GM15510 (cell line): ENCODE results near the gene SARDH.

Experiments used
- POLR2A ChIP-seq: IDR thresholded peaks from 3 replicates; pipeline ENCODE4 v1.6.1; 2011; ENCODE audit warnings: borderline replicate concordance; ENCODE audit not compliant: insufficient read length; ENCODE audit errors: extremely low read depth

Gene SARDH

DNA sequence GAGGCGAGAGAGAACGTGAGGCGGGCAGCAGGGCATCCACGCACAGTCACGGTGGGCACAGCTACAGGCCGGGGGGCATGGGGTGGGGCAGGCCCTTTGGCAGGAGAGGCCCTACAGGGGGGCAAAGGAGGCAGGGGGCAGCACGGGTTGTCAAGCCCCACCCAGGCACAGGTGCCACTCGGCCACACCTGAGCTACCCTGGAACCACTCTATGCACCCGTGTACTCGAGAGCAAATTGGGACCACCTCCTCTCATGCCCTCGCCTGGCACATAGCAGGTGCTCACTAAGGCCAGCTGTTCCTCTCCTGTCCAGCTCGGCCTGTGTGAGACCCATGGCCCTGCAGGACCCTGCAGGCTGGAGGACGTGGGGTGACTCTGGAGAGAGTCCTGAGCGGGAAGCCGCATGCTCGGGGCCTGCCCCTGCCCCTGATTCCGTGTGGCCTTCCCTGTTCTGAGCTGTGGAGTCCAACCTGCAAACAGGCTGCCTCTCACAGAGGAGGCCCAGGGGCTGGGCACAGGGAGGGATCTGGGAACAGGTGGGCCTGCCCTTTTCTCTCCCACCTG, 31.4 kb upstream of the SARDH start:
- no peak for TF ChIP-seq POLR2A

DNA sequence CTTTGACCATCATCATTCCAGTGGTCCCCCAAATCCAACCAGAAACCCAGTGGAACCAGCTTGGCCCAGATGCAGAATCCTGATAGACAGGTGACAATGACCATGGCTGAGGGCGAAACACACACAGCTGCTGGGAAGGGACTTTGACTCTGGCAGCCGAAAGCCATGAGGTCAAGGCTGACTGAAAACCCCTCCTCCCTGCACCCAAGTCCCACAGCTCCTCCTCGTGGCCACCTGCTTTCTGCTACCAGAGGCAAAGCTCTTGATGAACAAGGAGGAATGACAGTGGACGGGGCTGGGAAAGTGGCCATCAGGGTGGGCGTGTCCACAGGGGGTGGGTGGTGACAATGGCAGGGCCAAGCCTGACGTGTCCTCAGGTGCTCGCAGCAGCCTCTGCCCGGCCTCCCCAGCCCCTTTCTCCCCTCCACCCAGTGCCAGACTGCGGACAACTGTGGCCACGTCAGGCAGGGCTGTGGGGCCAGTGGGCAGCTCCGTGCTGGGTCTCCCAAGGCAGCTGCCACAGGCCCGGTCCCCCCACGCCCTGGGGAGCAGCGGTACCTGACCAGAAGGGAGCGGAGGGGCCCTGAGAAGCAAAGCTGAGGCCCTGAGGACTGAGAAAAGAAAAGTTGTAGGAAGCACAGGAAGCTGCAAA, 30.8 kb upstream of the SARDH start:
- TF ChIP-seq POLR2A = no peak

DNA sequence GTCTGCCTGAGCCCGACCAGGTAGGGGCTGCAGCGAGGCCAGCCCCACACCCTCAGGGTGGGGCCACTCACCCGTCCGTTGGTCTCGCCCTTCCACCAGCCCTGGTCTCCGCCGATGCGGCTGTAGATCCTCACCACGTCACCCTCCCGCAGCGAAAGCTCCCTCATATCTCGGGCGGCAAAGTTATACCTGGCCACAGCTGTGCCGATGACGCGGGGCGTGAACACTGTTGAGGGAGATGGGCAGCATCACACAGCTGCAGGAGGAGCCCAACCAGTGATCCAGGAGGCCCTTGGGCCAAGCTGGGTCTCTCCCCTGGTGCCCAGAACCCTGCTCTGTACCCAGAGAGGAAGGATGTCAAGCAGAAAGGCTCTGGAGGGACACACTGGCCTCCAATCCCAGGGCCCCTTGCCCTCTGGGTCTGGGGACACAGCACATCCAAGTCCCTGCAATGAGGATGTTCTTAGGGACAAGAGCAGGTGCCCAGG, 30.3 kb upstream of the SARDH start:
- no peak for TF ChIP-seq POLR2A

DNA sequence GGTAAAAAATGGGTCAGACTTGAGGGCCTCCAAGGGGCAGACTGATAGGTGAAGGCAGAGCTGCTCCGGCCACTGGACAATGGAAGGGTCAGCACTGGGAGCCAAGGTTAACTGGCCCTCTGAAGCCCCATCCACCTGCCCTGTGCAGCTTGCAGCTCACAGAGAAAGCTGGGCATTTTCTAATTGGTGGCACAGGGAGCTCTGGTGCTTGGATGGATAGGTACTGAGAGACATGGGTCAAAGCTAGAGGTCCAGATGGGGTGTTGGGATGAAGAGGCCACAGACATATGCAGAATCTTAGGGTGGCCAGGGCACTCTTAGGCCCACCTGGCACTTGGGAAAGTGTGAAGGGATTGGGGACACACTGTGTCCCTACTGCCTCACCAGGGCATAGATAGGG, 29.5 kb upstream of the SARDH start:
- TF ChIP-seq POLR2A = no peak

DNA sequence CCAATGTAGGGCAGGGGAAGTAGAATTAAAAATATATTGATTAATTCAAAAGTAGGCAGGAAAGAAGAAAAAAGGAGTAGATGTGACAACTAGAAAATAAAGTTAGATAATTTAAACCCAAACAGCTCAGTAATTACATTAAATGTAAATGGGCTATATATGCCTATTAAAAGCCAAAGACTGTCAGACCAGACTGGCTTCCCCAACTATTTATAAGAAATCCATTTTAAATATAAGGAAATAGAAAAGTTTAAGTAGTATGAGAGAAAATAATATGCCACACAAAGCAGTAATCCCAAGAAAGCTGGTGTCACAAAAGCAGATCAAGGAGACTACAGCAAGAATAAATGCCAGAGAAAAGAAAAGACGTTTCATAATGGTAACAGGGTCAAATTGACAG, 28.9 kb upstream of the SARDH start:
- TF ChIP-seq POLR2A = no peak

DNA sequence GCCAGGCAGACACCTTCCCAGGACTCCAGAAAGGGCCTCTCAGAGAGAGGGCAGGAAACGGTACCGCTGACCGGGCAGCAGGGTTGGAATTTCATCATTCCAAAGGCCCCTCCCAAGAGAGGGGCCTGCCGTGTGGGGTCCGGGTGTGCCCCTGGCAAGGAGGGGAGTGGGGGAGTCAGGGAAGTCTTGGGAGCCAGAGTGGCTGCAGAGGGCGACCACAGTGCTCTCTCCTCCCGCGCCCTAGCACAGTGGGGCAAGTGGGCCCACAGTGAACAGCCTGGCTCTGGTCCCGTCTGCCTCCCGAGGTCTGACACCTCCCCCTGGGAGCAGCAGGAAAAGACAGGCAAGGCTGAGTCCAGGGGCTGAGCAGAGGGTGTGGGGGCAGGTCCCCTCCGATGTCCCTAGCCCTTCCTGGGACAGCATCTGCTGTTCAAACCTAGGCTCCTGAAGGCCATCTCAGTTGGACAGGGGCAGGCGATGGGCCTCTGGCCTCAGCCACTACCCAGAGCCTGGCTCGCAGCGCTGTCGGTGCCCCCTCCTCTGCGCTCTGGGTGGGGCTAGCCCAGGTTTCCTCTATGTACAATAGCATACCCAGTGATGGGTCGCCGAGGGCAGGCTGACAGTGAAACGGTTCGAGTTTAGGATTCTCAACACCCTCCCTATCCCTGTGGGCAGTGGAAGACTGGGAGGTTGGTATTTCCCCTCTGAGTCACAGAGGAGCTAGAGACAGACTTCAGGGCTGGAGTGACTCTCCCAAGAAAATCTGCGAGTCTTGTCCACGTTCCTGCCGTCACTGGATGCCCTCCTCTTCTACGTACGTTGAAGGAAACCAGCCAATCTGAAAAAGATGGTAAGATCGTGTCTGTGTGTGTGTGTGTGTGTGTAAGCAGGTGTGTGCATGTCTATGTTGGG, 25.4 kb upstream of the SARDH start:
- no peak for TF ChIP-seq POLR2A

DNA sequence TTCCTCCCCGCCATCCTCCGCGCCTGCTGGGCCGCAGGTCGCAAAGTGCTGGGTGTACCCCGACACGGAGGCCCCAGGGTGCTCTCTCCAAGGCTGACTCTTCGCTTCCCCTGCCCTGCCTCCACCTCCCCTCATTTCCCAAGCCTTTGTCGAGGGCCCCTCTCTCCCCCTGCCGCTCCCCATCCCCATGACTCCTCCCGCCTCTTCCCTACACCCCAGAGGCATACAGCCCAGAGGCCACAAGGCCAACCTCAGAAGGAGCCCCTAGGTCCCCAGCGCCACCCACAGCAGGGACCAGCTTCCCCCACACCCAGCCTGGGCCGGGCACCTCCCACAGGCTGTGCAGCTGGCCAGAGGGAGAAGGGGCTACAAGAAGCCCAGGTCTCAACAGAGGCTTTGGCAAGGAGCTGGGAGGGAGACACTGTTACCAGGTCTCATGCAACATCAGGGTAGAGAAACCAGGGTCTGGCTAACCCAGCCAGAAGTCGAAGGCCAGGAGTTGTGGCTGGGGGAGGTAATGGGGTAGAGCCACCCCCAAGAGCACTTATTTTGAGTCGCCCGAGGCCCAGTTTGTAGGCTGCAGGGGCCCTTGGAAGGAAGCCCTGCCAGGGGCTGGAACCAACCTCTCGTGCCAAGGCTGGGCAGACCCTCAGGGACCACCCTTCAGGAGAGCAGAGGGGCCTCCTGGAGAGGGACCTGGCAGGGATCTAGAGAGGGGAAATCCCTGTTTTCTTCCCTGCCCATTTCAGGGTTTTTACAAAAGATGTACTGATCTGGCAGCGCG, 24.5 kb upstream of the SARDH start:
- TF ChIP-seq POLR2A = no peak

DNA sequence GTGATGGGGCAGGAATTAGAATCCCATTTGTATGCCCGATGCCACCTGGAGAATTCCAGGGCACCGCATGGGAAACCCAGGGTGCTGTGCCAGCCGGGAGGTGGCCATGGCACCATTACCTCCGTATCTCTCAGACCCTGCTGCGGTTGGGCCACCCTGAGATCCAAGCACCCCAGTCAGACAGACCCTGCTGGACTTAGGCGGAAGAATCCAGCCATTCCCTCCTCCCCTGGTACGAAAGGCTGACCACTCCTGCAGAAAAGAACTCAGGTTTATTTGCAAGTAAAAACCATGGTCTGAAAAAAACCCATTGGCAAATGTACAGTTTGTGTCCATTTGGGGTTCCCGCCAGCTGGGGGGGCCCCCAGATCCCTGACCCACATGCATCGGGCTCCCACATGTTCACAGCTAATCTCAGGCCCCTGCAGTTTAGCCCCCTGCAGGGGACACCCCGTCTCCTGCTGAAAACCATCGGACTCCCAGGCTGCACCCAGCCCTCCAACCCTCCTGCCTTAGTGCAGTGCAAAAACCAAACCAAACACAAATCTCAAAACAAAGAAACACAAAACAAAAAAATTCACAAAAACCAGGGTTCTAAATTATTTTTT, 23.6 kb upstream of the SARDH start:
- TF ChIP-seq POLR2A = no peak

DNA sequence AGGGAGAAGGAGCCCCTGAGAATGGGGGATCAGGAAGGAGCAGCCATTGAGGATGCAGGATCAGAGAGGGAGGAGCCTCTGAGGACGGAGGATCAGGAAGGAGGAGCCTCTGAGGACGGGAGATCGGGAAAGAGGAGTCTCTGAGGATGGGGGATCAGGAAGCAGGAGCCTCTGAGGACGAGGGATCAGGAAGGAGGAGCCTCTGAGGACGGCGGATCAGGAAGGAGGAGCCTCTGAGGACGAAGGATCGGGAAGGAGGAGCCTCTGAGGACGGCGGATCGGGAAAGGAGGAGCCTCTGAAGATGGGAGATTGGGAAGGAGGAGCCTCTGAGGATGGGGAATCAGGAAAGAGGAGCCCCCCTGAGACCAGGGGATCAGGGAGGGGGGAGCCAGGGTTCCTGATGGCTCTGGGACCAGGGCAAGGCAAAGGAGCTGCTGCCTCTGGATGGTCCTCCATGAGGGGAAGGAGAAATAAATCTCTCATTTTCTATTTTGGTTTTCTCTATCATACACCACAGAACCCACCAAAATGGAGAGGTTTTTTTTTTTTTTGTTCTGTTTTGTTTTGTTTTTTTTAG, 22.6 kb upstream of the SARDH start:
- no peak for TF ChIP-seq POLR2A

DNA sequence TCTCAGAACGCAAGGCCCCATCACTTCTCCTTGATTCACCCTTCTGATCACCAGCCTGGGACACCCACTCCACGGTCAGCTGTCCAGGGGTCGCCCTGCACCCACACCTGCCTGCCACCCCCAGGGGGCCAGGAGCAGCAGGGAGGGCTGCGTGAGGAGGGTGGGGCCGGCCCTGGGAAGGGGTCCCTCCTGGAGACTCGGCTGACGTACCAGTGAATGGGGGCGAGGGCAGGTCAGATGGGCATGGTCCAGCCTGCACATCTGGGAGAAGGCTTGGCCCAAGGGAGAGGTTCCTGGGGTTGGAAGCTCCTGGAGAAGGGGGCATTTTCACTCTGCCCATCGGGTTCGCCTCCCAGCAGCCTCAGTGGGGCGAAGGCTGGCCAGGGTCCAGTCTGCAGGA, 21.8 kb upstream of the SARDH start:
- no peak for TF ChIP-seq POLR2A

DNA sequence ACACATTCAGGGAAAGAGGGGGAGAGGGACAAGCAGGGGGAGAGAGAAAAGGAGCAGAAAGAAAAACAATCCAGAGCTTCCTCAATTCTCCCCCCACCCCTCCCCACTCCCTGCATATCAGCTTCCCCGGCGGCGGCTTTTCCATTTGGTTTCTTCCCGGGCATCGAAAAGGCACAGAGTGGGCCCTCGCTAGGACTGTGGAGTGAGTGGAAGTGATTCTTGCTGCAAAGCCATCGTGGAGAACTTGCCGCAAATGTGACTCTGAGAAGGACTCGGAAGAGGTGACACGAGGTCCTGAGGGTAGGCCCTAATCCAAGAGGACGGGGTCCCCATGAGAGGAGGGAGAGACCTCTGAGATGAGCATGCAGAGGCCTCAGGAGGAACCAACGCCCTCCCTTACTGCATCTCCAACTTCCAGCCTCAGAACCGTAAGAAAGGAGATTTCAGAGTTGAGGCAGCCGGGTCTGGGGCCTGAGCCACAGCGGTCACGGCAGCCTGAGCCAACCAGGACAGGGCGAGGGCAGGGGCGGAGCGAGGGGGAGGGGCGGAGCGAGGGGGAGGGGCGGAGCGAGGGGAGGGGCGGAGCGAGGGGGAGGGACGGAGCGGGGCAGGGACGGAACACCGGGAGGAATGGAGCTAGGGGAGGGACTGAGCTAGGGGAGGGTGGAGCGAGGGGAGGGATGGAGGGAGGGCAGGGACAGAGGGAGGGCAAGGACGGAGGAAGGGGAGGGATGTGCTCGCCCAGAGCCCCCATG, 21.2 kb upstream of the SARDH start:
- TF ChIP-seq POLR2A = no peak

DNA sequence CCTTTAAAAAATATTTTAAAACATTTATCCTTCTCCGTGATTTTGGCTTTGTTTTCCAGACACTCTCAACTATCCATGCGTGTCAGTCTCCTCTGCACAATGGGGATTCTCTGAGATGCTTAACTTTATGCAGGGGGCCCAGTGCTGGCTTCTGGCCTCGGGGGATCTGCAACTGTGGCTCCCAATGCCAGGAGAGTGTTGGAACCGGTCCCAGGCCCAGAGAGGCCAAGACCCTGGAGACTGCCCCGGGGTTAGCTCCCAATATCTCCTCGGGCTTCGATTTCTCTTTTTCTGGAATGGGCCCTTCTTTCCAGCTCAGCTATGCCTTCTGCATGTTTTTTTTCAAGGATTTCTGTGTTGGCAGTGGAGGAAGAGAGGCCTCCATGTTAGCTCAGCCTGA, 20.1 kb upstream of the SARDH start:
- no peak for TF ChIP-seq POLR2A

DNA sequence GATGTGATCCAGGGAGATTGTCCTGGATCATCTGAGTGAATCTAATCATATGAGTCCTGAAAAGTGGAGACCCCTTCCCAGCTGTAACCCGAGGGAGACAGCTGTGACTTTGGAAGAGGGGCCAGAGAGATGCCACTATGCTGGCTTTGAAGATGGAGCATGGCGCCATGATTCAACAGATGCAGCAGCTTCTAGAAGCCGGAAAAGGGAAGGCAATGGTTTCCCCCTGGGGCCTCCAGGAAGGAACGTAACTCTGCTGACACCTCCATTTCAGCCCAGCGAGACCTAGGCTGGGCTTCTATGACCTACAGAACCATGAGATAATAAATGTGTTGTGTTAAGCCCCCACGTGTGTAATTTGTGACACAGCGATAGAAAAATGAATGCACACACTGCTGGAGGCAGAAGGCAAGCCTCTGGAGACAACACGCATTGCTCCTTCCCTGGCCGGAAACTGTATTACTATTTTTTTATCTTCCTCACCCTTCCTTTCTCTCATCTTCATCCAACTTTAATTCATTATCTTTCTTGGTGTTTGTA, 16.6 kb upstream of the SARDH start:
- no peak for TF ChIP-seq POLR2A

DNA sequence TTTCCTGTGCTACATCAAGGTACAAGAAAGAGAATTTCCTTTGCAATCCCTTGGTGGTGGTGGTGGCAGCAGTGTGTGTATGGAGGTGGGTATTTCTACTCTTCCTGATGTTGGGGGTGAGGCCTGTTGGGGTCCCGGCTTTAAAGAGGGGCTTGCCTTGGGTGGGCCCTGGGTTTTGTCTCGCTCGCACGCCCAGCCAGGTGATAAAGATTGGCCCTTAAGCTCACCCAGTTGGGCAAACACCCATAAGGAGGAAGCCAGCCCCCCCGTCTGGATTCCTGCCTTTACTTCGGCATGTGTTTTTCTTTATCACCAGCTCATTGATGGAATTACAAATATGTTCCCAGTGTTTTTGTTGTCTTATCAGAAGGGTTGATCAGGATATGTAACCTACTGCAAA, 16.0 kb upstream of the SARDH start:
- TF ChIP-seq POLR2A = no peak
